GM12878 (cell line): ENCODE measurements around the gene ALG6. TPM values are rescaled to one million over a fixed set of nuclear protein-coding genes. Genes with fewer than 3 reads are reported as not detected.

Source experiments
- ATAC-seq: fragments of 200-7000 bp; cut with Tn5 transposase; 3 replicates; pipeline ENCODE4 v1.9.1; 2020; ENCODE audit warnings: mild to moderate bottlenecking, moderate library complexity
- BruUV-seq: library from RNA; stranded (reverse); fragments of 400-500 nt; replicated peaks from 2 replicates; lab custom pipeline; 2021; lab: Mats Ljungman, UMichigan
- CTCF ChIA-PET: fragments of 300-600 bp; sonication (Branson Sonifier 250); formaldehyde crosslinking; extraction: SDS; loops from one replicate; lab custom pipeline; 2021; ENCODE audit warnings: inconsistent platforms; lab: Yijun Ruan, JAX
- POLR2A ChIA-PET: fragments of 350-600 bp; formaldehyde crosslinking; extraction: SDS; loops from one replicate; lab custom pipeline; 2021; ENCODE audit warnings: inconsistent platforms; lab: Charles Lee
- RAD21 ChIA-PET: fragments of 300-600 bp; sonication (Branson Sonifier 250); formaldehyde crosslinking; loops from one replicate; lab custom pipeline; 2023; ENCODE audit warnings: antibody characterized with exemption; ENCODE audit not compliant: unreplicated experiment; lab: Charles Lee
- SMC1A ChIA-PET: fragments of 300-600 bp; sonication (Branson Sonifier 250); formaldehyde crosslinking; loops from one replicate; lab custom pipeline; 2023; ENCODE audit not compliant: unreplicated experiment, uncharacterized antibody; lab: Charles Lee
- DNase-seq: peaks from one replicate; pipeline ENCODE4 v3.0.0-alpha.2; 2011; ENCODE audit warnings: low read depth, low spot score
- FAIRE-seq: peaks from 3 replicates; lab custom pipeline; 2011; peaks lifted over from hg19 to GRCh38; lab: Jason Lieb, UNC
- H2AFZ ChIP-seq: 2 replicates; pipeline ENCODE4 v1.6.0; 2011; ENCODE audit warnings: low read depth, low read length, control low read depth; ENCODE audit not compliant: control insufficient read depth
- H3K27ac ChIP-seq: 2 replicates; pipeline ENCODE4 v1.5.1; 2011; ENCODE audit warnings: control low read depth; ENCODE audit not compliant: control insufficient read depth, insufficient read depth
- H3K27me3 ChIP-seq, 2 experiments: replicated peaks in 1 of 2; 2 replicates each; pipeline versions ENCODE4 v1.6.0 to v1.6.1; 2011; ENCODE audit warnings: low read length in 1 of 2; ENCODE audit not compliant: control insufficient read depth in 2 of 2, insufficient read depth in 2 of 2
- H3K36me3 ChIP-seq, 2 experiments: 2 replicates each; pipeline ENCODE4 v1.5.1; 2011; ENCODE audit warnings: low read length in 1 of 2; ENCODE audit not compliant: control insufficient read depth in 2 of 2, insufficient read depth in 2 of 2
- H3K4me1 ChIP-seq: 2 replicates; pipeline ENCODE4 v1.6.1; 2011; ENCODE audit warnings: mild to moderate bottlenecking, low read length, moderate library complexity, mixed read lengths; ENCODE audit not compliant: control insufficient read depth, insufficient read depth
- H3K4me2 ChIP-seq: 2 replicates; pipeline ENCODE4 v1.6.0; 2011; ENCODE audit warnings: control low read depth; ENCODE audit not compliant: control insufficient read depth, insufficient read depth
- H3K4me3 ChIP-seq: fragments of 200-600 bp; sonication (generic); 2 replicates; pipeline ENCODE4 v1.5.1; 2016
- H3K79me2 ChIP-seq: 2 replicates; pipeline ENCODE4 v1.6.0; 2011; ENCODE audit warnings: low read length; ENCODE audit not compliant: control insufficient read depth, insufficient read depth
- H3K9ac ChIP-seq: 2 replicates; pipeline ENCODE4 v1.8.0; 2011; ENCODE audit warnings: low read length, control low read depth, mixed read lengths; ENCODE audit not compliant: control insufficient read depth, insufficient read depth
- H3K9me3 ChIP-seq: replicated peaks from 3 replicates; pipeline ENCODE4 v1.5.1; 2011; ENCODE audit warnings: mild to moderate bottlenecking, low read length; ENCODE audit not compliant: control insufficient read depth, insufficient read depth
- H4K20me1 ChIP-seq: 2 replicates; pipeline ENCODE4 v1.6.0; 2011; ENCODE audit not compliant: control insufficient read depth, insufficient read depth
- GABPA ChIP-seq: IDR thresholded peaks from 2 replicates; pipeline ENCODE4 v1.6.1; 2014; ENCODE audit warnings: antibody characterized with exemption, low read depth, mild to moderate bottlenecking, inconsistent platforms
- HSF1 ChIP-seq: fragments of 150-350 bp; IDR thresholded peaks from 2 replicates; pipeline ENCODE4 v1.6.1; 2014; ENCODE audit warnings: mild to moderate bottlenecking, low read depth, low read length
- JUNB ChIP-seq: IDR thresholded peaks from 2 replicates; pipeline ENCODE4 v1.6.1; 2016; ENCODE audit warnings: antibody characterized with exemption, mild to moderate bottlenecking
- LARP7 ChIP-seq: fragments of 450-650 bp; IDR thresholded peaks from 2 replicates; pipeline ENCODE4 v1.6.1; 2017; ENCODE audit warnings: mild to moderate bottlenecking
- NR2C1 ChIP-seq: fragments of 450-650 bp; IDR thresholded peaks from 2 replicates; pipeline ENCODE4 v1.6.1; 2017; ENCODE audit warnings: antibody characterized with exemption, mild to moderate bottlenecking, moderate library complexity
- PKNOX1 ChIP-seq: fragments of 450-650 bp; IDR thresholded peaks from 2 replicates; pipeline ENCODE4 v1.6.1; 2016; ENCODE audit warnings: mild to moderate bottlenecking
- POLR2AphosphoS5 ChIP-seq: IDR thresholded peaks from 2 replicates; pipeline ENCODE4 v1.6.1; 2011; ENCODE audit warnings: mild to moderate bottlenecking, low read length, inconsistent platforms
- RAD21 ChIP-seq: IDR thresholded peaks from 2 replicates; pipeline ENCODE4 v1.6.1; 2011; ENCODE audit warnings: mild to moderate bottlenecking, low read depth, low read length, moderate library complexity; ENCODE audit not compliant: insufficient read depth
- RB1 ChIP-seq: fragments of 450-650 bp; formaldehyde crosslinking; IDR thresholded peaks from 2 replicates; pipeline ENCODE4 v1.6.1; 2017; ENCODE audit warnings: mild to moderate bottlenecking, borderline replicate concordance
- RBBP5 ChIP-seq: fragments of 200-600 bp; sonication (generic); conservative IDR thresholded peaks from 2 replicates; pipeline ENCODE4 v1.6.1; 2016
- SIX5 ChIP-seq: IDR thresholded peaks from 2 replicates; pipeline ENCODE4 v1.6.1; 2011; ENCODE audit warnings: mild to moderate bottlenecking, low read depth, low read length, moderate library complexity; ENCODE audit not compliant: severe bottlenecking
- SP1 ChIP-seq: IDR thresholded peaks from one replicate; pipeline ENCODE4 v1.6.1; 2011; ENCODE audit warnings: low read depth, low read length
- TCF12 ChIP-seq: IDR thresholded peaks from 2 replicates; pipeline ENCODE4 v1.6.1; 2011; ENCODE audit warnings: low read depth, mild to moderate bottlenecking, low read length
- TCF7 ChIP-seq: IDR thresholded peaks from 2 replicates; pipeline ENCODE4 v1.6.1; 2014; ENCODE audit warnings: antibody characterized with exemption, borderline replicate concordance
- ZNF217 ChIP-seq: fragments of 450-650 bp; IDR thresholded peaks from 2 replicates; pipeline ENCODE4 v1.6.1; 2017; ENCODE audit warnings: antibody characterized with exemption, mild to moderate bottlenecking
- in situ Hi-C: fragments of 300-500 bp; cut with MboI; formaldehyde crosslinking; loops from 9 replicates; pipeline ENCODE4 v1.14.3; 2018; ENCODE audit warnings: mixed read lengths
- intact Hi-C: fragments of 100-400 bp; cut with micrococcal nuclease; formaldehyde crosslinking; loops from one replicate; pipeline ENCODE4 v1.14.2; 2022; ENCODE audit not compliant: unreplicated experiment
- polyA plus RNA-seq, 11 experiments: library from polyadenylated mRNA; depleted of rRNA in 4 of 11; unstranded in 6 of 11; stranded (reverse) in 5 of 11; fragments of >200 nt; fragmentation: Nextera tagmentation in 4 of 11; fragmentation: Illumina TruSeq in 1 of 11; extraction: Ambion mirVana in 4 of 11; extraction: Trizol in 1 of 11; gene quantifications; 1 replicate in 1 of 11; 2 replicates in 10 of 11; pipeline versions ENCODE4 v1.2.1 to v1.2.3, GENCODE V29; 2011 to 2016; ENCODE audit warnings: inconsistent platforms in 2 of 11, missing spikeins in 2 of 11, low read depth in 1 of 11
- total RNA-seq, 4 experiments: library from RNA; depleted of rRNA in 3 of 4; stranded (reverse); fragments of >200 nt in 3 of 4; fragmentation: Illumina TruSeq in 1 of 4; extraction: Trizol in 1 of 4; gene quantifications; 2 replicates each; pipeline versions ENCODE4 v1.2.1 to v1.2.3, GENCODE V29; 2013 to 2021
- TF ChIP-seq, protein P1 (sequence below): IDR thresholded peaks from 2 replicates; pipeline ENCODE4 v1.6.1; 2011; ENCODE audit warnings: low read depth, low read length, improper control_type of control experiment, borderline replicate concordance
- TF ChIP-seq, protein P2 (sequence below): fragments of 450-650 bp; IDR thresholded peaks from 2 replicates; pipeline ENCODE4 v1.6.1; 2017; ENCODE audit warnings: mild to moderate bottlenecking, low read depth, inconsistent platforms; ENCODE audit not compliant: poor library complexity, severe bottlenecking
- TF ChIP-seq, protein P3 (sequence below), 3 experiments: IDR thresholded peaks in 2 of 3; conservative IDR thresholded peaks in 1 of 3; 2 replicates each; pipeline ENCODE4 v1.5.1; 2011; ENCODE audit warnings: low read depth in 3 of 3, low read length in 3 of 3, mild to moderate bottlenecking in 3 of 3, control low read depth in 2 of 3, moderate library complexity in 2 of 3, inconsistent platforms in 1 of 3, mixed read lengths in 1 of 3; ENCODE audit not compliant: control insufficient read depth in 2 of 3, insufficient read depth in 1 of 3; ENCODE audit errors: extremely low read depth in 1 of 3

Gene ALG6
- total and polyA plus RNA-seq, 10 of the 15 experiments (the other 5 are each of a cell fraction or from before 2014, with no cell fraction given): 13.8 to 28.5 (median 17.1) TPM

DNA sequence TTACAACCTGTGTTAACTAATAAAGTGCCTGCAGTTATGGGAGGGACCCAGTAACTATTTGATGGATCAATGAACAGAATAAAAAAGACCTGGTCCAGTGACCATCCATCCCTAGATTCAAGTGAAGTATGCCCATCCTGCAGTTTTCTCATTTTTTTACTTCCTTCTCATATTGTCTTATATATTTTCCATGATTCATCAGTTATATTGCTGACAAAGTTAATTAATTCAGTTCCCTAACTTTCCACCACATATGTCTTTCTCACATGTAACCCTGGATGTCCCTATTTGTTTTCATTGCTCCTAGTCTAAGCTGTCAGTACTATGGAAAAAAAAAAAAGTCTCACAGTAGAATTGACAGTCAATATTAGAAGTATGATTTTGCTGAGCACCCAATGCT is 91.3 kb downstream of the ALG6 start:
- FAIRE-seq: no peak

More for the DNA sequence above, 91.3 kb downstream of the ALG6 start:
- DNase-seq (no peak), ATAC-seq (no peak)
- H3K9ac ChIP-seq: no peak overlapping the region
- BruUV-seq: no TSS peak
- no peaks in the 10 kb centered on the region for H4K20me1 ChIP-seq
- TF ChIP-seq LARP7 (no peak), NR2C1 (no peak), ZNF217 (no peak), GABPA (no peak), JUNB (no peak), PKNOX1 (no peak), RB1 (no peak), RAD21 (no peak), RBBP5 (no peak), SP1 (no peak), TCF7 (no peak), TCF12 (no peak), POLR2AphosphoS5 (no peak), SIX5 (no peak), HSF1 (no peak)
- TF ChIP-seq, protein P1, sequence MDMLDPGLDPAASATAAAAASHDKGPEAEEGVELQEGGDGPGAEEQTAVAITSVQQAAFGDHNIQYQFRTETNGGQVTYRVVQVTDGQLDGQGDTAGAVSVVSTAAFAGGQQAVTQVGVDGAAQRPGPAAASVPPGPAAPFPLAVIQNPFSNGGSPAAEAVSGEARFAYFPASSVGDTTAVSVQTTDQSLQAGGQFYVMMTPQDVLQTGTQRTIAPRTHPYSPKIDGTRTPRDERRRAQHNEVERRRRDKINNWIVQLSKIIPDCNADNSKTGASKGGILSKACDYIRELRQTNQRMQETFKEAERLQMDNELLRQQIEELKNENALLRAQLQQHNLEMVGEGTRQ: no peak
- TF ChIP-seq, protein P2, sequence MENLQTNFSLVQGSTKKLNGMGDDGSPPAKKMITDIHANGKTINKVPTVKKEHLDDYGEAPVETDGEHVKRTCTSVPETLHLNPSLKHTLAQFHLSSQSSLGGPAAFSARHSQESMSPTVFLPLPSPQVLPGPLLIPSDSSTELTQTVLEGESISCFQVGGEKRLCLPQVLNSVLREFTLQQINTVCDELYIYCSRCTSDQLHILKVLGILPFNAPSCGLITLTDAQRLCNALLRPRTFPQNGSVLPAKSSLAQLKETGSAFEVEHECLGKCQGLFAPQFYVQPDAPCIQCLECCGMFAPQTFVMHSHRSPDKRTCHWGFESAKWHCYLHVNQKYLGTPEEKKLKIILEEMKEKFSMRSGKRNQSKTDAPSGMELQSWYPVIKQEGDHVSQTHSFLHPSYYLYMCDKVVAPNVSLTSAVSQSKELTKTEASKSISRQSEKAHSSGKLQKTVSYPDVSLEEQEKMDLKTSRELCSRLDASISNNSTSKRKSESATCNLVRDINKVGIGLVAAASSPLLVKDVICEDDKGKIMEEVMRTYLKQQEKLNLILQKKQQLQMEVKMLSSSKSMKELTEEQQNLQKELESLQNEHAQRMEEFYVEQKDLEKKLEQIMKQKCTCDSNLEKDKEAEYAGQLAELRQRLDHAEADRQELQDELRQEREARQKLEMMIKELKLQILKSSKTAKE: no peak
- TF ChIP-seq, protein P3, sequence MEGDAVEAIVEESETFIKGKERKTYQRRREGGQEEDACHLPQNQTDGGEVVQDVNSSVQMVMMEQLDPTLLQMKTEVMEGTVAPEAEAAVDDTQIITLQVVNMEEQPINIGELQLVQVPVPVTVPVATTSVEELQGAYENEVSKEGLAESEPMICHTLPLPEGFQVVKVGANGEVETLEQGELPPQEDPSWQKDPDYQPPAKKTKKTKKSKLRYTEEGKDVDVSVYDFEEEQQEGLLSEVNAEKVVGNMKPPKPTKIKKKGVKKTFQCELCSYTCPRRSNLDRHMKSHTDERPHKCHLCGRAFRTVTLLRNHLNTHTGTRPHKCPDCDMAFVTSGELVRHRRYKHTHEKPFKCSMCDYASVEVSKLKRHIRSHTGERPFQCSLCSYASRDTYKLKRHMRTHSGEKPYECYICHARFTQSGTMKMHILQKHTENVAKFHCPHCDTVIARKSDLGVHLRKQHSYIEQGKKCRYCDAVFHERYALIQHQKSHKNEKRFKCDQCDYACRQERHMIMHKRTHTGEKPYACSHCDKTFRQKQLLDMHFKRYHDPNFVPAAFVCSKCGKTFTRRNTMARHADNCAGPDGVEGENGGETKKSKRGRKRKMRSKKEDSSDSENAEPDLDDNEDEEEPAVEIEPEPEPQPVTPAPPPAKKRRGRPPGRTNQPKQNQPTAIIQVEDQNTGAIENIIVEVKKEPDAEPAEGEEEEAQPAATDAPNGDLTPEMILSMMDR (IDR thresholded peaks at IDR 0.05 in 2 of 3, conservative IDR thresholded peaks at IDR 0.05 in 1 of 3; ENCODE audit: control insufficient read depth in 2 of 3, extremely low read depth in 1 of 3, insufficient read depth in 1 of 3, low read depth in 3 of 3, low read length in 3 of 3): no peak
- no peaks in the 10 kb centered on the region for H3K27me3 ChIP-seq
- ChIA-PET POLR2A (no interaction called here), RAD21 (no interaction called here), CTCF (no interaction called here), SMC1A (no interaction called here)
- no peak overlapping the region for H3K4me2 ChIP-seq
- no peak overlapping the region for H3K27ac ChIP-seq
- H3K9me3 ChIP-seq: peaks cover 3% of the 10 kb centered on the region; the same call in 2 of the 3 replicates
- in situ Hi-C loops (no loop called here), intact Hi-C loops (no loop called here)
- H2AFZ ChIP-seq: no peak overlapping the region
- H3K4me1 ChIP-seq: no peaks in the 10 kb centered on the region
- no peak overlapping the region for H3K4me3 ChIP-seq
- no peaks in the 10 kb centered on the region; a peak in 1 of 4 replicates for H3K36me3 ChIP-seq
- H3K79me2 ChIP-seq: no peaks in the 10 kb centered on the region
